Measurements from ENCODE around the gene TMEM170A. TPM values are rescaled to one million over a fixed set of nuclear protein-coding genes. Genes with fewer than 3 reads are reported as not detected.

Gene TMEM170A
- total RNA-seq: 10 to 100 TPM; 72.7 to 74.8 TPM
- polyA plus RNA-seq (2013, experiment 1 of 2): 36.0 TPM
- 28.7 TPM for polyA plus RNA-seq (2013, experiment 2 of 2)
- long read RNA-seq, experiment 1, partial matches to known transcripts: 0 of 15 reads
- long read RNA-seq, experiment 1, other reads (novel, unspliced or antisense): 14 of 15 reads
- long read RNA-seq, experiment 2, full-length matches to known transcripts: 29 of 48 reads
- long read RNA-seq, experiment 2, partial matches to known transcripts: 0 of 48 reads
- long read RNA-seq, experiment 2, other reads (novel, unspliced or antisense): 19 of 48 reads
- long read RNA-seq, experiment 3, full-length matches to known transcripts: 45 of 67 reads
- long read RNA-seq, experiment 3, partial matches to known transcripts: 4 of 67 reads
- long read RNA-seq, experiment 3, other reads (novel, unspliced or antisense): 18 of 67 reads
- long read RNA-seq, experiment 4, full-length matches to known transcripts: 10 of 17 reads
- long read RNA-seq, experiment 4, partial matches to known transcripts: 0 of 17 reads
- long read RNA-seq, experiment 4, other reads (novel, unspliced or antisense): 7 of 17 reads

GRCh38 chr16:75464122-75464918 lies at the start of gene TMEM170A:
Gene TMEM170A, minus strand, starts transcription at chr16:75464689. Its CDS starts 89 bp downstream, at chr16:75464600.
- Histone ChIP-seq H3K4me3 (ENCODE audit: low read length) (peak within 1 kb of the TSS; percentile 92), H3K9ac (ENCODE audit: extremely low read depth, low read length, poor library complexity, severe bottlenecking) (peak within 1 kb of the TSS; percentile 72), H3K9me3 (ENCODE audit: control insufficient read depth, low read length) (no peaks in the 10 kb centered on the region), H3K27ac (ENCODE audit: low read depth, low read length) (peak within 1 kb of the TSS; percentile 79), H3K4me1 (ENCODE audit: control insufficient read depth, insufficient read depth, low read length) (peaks cover 5% of the 10 kb centered on the region), H3K36me3 (ENCODE audit: control insufficient read depth, insufficient read depth, low read length) (peaks cover 11% of the 10 kb centered on the region), H3K27me3 (ENCODE audit: control insufficient read depth, insufficient read depth, low read length, poor library complexity, severe bottlenecking) (no peaks in the 10 kb centered on the region)
- Mint-ChIP-seq H3K4me1 (peaks cover 30% of the 10 kb centered on the region), H3K36me3 (ENCODE audit: low read depth) (peaks cover 11% of the 10 kb centered on the region), H3K9me3 (peaks cover 7% of the 10 kb centered on the region), H3K27me3 (ENCODE audit: insufficient read depth) (no peaks in the 10 kb centered on the region), H3K4me3 (peak within 1 kb of the TSS; percentile 88), H3K27ac (peak within 1 kb of the TSS; percentile 92)
- peak; percentile 100 for TF ChIP-seq CTCF (conservative IDR thresholded peaks at IDR 0.05)
- WGBS, 2 experiments (ENCODE audit: insufficient coverage in 1 of 2, insufficient read length in 1 of 2): 0% methylated on average over 15 to 89 of the region's 89 CpGs
- DNase-seq: peak; percentile 100

- H3K4me1 Mint-ChIP-seq: peaks cover 15% of the 10 kb centered on the region
- H3K27ac Mint-ChIP-seq: no peak overlapping the region
- H3K36me3 Mint-ChIP-seq (ENCODE audit: low read depth): no peaks in the 10 kb centered on the region
- no peak overlapping the region for H3K4me3 Mint-ChIP-seq
- peaks cover 59% of the 10 kb centered on the region for H3K27me3 Mint-ChIP-seq (ENCODE audit: insufficient read depth)
- WGBS, 2 experiments (ENCODE audit: insufficient coverage in 1 of 2, insufficient read length in 1 of 2): 80 to 95% methylated on average over 3 to 7 of the region's 7 CpGs
- H3K9ac ChIP-seq (ENCODE audit: extremely low read depth, low read length, poor library complexity, severe bottlenecking): no peak overlapping the region
- peaks cover 32% of the 10 kb centered on the region for H3K27me3 ChIP-seq (ENCODE audit: control insufficient read depth, insufficient read depth, low read length, poor library complexity, severe bottlenecking)
- TF ChIP-seq CTCF (conservative IDR thresholded peaks at IDR 0.05): no peak
- no peak overlapping the region for H3K27ac ChIP-seq (ENCODE audit: low read depth, low read length)
- H3K36me3 ChIP-seq (ENCODE audit: control insufficient read depth, insufficient read depth, low read length): no peaks in the 10 kb centered on the region
- DNase-seq: no peak
- no peaks in the 10 kb centered on the region for H3K4me1 ChIP-seq (ENCODE audit: control insufficient read depth, insufficient read depth, low read length)
- H3K9me3 Mint-ChIP-seq: no peaks in the 10 kb centered on the region
- no peaks in the 10 kb centered on the region for H3K9me3 ChIP-seq (ENCODE audit: control insufficient read depth, low read length)
- no peak overlapping the region for H3K4me3 ChIP-seq (ENCODE audit: low read length)
Measured at GRCh38 chr16:75506574-75506973, 42.1 kb upstream of the TMEM170A start.

GRCh38 chr16:75506107-75506506 lies 41.6 kb upstream of the TMEM170A start:
- Histone ChIP-seq H3K9me3 (ENCODE audit: control insufficient read depth, low read length) (no peaks in the 10 kb centered on the region), H3K36me3 (ENCODE audit: control insufficient read depth, insufficient read depth, low read length) (no peaks in the 10 kb centered on the region), H3K4me3 (ENCODE audit: low read length) (no peak overlapping the region), H3K27me3 (ENCODE audit: control insufficient read depth, insufficient read depth, low read length, poor library complexity, severe bottlenecking) (peaks cover 32% of the 10 kb centered on the region), H3K27ac (ENCODE audit: low read depth, low read length) (no peak overlapping the region), H3K9ac (ENCODE audit: extremely low read depth, low read length, poor library complexity, severe bottlenecking) (no peak overlapping the region), H3K4me1 (ENCODE audit: control insufficient read depth, insufficient read depth, low read length) (no peaks in the 10 kb centered on the region)
- no peak for DNase-seq
- Mint-ChIP-seq H3K36me3 (ENCODE audit: low read depth) (no peaks in the 10 kb centered on the region), H3K27ac (no peak overlapping the region), H3K9me3 (no peaks in the 10 kb centered on the region), H3K4me3 (no peak overlapping the region), H3K27me3 (ENCODE audit: insufficient read depth) (peaks cover 59% of the 10 kb centered on the region), H3K4me1 (peaks cover 15% of the 10 kb centered on the region)
- 96 to 99% methylated on average over 3 of the region's 3 CpGs for WGBS, 2 experiments (ENCODE audit: insufficient coverage in 1 of 2, insufficient read length in 1 of 2)
- TF ChIP-seq CTCF (conservative IDR thresholded peaks at IDR 0.05): no peak

All from endodermal cell (in vitro differentiated cells).